ENCODE results near the gene SULT1A3. TPM values are rescaled to one million over a fixed set of nuclear protein-coding genes. Genes with fewer than 3 reads are reported as not detected.
"Not testable (repeated sequence)": the region's sequence is repeated elsewhere in the genome, so short reads cannot be mapped to it uniquely, and the experiment has no call there.

The SULT1A3 gene
- total RNA-seq, 1 experiment from 2014 or later = 23.5 TPM

- DNase-seq (ENCODE audit: low read depth, low spot score); RAD21 ChIA-PET (ENCODE audit: low non-redundant PET in 1 of 2, low total read pairs in 2 of 2, uncharacterized antibody in 2 of 2, unreplicated experiment in 2 of 2); H3K27me3 ChIP-seq (ENCODE audit: insufficient read depth, low read length); BruUV-seq (replicated peaks); H3K9me3 ChIP-seq (ENCODE audit: control insufficient read depth in 1 of 2, insufficient read depth in 1 of 2, low read depth in 1 of 2, low read length in 2 of 2); H3K27ac ChIP-seq (ENCODE audit: low read depth, low read length); H3K4me3 ChIP-seq (replicated peaks in 1 of 2; ENCODE audit: low read depth in 1 of 2, low read length in 2 of 2); H3K9me2 ChIP-seq (ENCODE audit: insufficient read depth); intact Hi-C loops (cut with micrococcal nuclease); H3K4me1 ChIP-seq (ENCODE audit: control insufficient read depth in 1 of 2, insufficient read depth in 2 of 2, low read length in 2 of 2); CTCF ChIA-PET; POLR2A ChIA-PET; ATAC-seq; H2AFZ ChIP-seq (ENCODE audit: low read depth, low read length, poor library complexity, severe bottlenecking); H4K20me1 ChIP-seq (ENCODE audit: insufficient read depth); H3K9ac ChIP-seq (ENCODE audit: low read length); H3K79me2 ChIP-seq (ENCODE audit: insufficient read depth, low read length); H3K36me3 ChIP-seq (ENCODE audit: control insufficient read depth in 1 of 2, insufficient read depth in 2 of 2, low read length in 2 of 2); H3K4me2 ChIP-seq (ENCODE audit: low read length): not testable (repeated sequence)
Measured at GRCh38 chr16:30197001-30197400, 2.1 kb upstream of the SULT1A3 start.

DNA sequence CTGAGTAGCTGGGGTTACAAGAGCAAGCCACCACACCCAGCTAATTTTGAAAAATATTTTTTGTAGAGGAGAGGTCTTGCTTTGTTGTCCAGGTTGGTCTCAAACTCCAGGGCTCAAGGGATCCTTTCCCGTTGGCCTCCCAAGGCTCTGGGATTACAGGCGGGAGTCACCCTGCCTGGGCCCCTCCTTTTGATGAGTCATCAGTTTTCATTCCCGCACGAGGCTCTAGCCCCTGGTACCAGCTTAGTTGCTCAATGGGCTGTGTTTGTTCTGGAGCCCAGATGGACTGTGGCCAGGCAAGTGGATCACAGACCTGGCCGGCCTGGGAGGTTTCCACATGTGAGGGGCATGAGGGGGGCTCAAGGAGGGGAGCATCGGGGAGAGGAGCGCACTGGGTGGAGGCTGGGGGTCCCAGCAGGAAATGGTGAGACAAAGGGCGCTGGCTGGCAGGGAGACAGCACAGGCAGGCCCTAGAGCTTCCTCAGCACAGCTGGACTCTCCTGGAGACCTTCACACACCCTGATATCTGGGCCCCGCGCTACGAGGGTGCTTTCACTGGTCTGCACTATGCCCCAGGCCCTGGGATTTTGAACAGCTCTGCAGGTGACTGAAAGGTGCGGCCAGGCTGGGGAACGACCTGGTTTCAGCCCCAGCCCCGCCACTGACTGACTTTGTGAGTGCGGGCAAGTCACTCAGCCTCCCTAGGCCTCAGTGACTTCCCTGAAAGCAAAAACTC lies 721 bp downstream of the SULT1A3 start:
- H3K9ac ChIP-seq (ENCODE audit: low read length); H2AFZ ChIP-seq (ENCODE audit: low read depth, low read length, poor library complexity, severe bottlenecking); intact Hi-C loops (cut with micrococcal nuclease); H3K27me3 ChIP-seq (ENCODE audit: insufficient read depth, low read length); H3K9me3 ChIP-seq (ENCODE audit: control insufficient read depth in 1 of 2, insufficient read depth in 1 of 2, low read depth in 1 of 2, low read length in 2 of 2); H4K20me1 ChIP-seq (ENCODE audit: insufficient read depth); RAD21 ChIA-PET (ENCODE audit: low non-redundant PET in 1 of 2, low total read pairs in 2 of 2, uncharacterized antibody in 2 of 2, unreplicated experiment in 2 of 2); H3K9me2 ChIP-seq (ENCODE audit: insufficient read depth); BruUV-seq (replicated peaks); H3K4me1 ChIP-seq (ENCODE audit: control insufficient read depth in 1 of 2, insufficient read depth in 2 of 2, low read length in 2 of 2); H3K36me3 ChIP-seq (ENCODE audit: control insufficient read depth in 1 of 2, insufficient read depth in 2 of 2, low read length in 2 of 2); POLR2A ChIA-PET; H3K79me2 ChIP-seq (ENCODE audit: insufficient read depth, low read length); DNase-seq (ENCODE audit: low read depth, low spot score); H3K27ac ChIP-seq (ENCODE audit: low read depth, low read length); CTCF ChIA-PET; H3K4me3 ChIP-seq (replicated peaks in 1 of 2; ENCODE audit: low read depth in 1 of 2, low read length in 2 of 2); H3K4me2 ChIP-seq (ENCODE audit: low read length): not testable (repeated sequence)
- ATAC-seq = peak; percentile 74

GRCh38 chr16:30205541-30206236 lies 6.6 kb downstream of the SULT1A3 start:
- H3K9ac ChIP-seq (ENCODE audit: low read length) = peak overlapping the region; percentile 33; the same call in 1 of the 2 replicates
- BruUV-seq (replicated peaks); H3K36me3 ChIP-seq (ENCODE audit: control insufficient read depth in 1 of 2, insufficient read depth in 2 of 2, low read length in 2 of 2); H3K27me3 ChIP-seq (ENCODE audit: insufficient read depth, low read length); H3K9me3 ChIP-seq (ENCODE audit: control insufficient read depth in 1 of 2, insufficient read depth in 1 of 2, low read depth in 1 of 2, low read length in 2 of 2); H3K27ac ChIP-seq (ENCODE audit: low read depth, low read length); RAD21 ChIA-PET (ENCODE audit: low non-redundant PET in 1 of 2, low total read pairs in 2 of 2, uncharacterized antibody in 2 of 2, unreplicated experiment in 2 of 2); H3K4me1 ChIP-seq (ENCODE audit: control insufficient read depth in 1 of 2, insufficient read depth in 2 of 2, low read length in 2 of 2); H3K79me2 ChIP-seq (ENCODE audit: insufficient read depth, low read length); H3K9me2 ChIP-seq (ENCODE audit: insufficient read depth); CTCF ChIA-PET; H4K20me1 ChIP-seq (ENCODE audit: insufficient read depth); POLR2A ChIA-PET; intact Hi-C loops (cut with micrococcal nuclease); DNase-seq (ENCODE audit: low read depth, low spot score); H2AFZ ChIP-seq (ENCODE audit: low read depth, low read length, poor library complexity, severe bottlenecking): not testable (repeated sequence)
- peak overlapping the region; percentile 62 for H3K4me2 ChIP-seq (ENCODE audit: low read length)
- H3K4me3 ChIP-seq (replicated peaks in 1 of 2; ENCODE audit: low read depth in 1 of 2, low read length in 2 of 2) = peak overlapping the region; percentile 39 to 54
- ATAC-seq = peak; percentile 65

DNA sequence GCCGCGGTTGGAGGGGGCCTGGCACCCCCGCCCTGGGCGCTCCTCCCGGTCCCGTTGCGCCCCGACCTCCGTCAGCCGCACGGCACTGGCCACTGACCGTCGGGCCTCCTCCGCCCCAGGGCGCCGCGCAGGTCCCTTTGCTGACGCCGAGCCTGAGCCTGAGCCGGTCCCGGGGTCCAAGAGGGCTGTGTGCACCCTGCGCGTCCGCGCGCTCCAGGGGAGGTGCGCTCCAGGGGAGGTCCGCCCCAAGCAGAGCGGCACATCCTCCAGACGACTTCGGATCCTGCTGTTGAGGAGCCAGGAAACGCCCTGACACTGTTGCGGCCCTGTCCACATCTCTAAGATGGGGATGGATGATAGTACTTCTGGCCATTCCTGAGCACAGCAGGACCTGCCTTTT lies 7.2 kb downstream of the SULT1A3 start:
- CTCF ChIA-PET; H2AFZ ChIP-seq (ENCODE audit: low read depth, low read length, poor library complexity, severe bottlenecking); H3K9me3 ChIP-seq (ENCODE audit: control insufficient read depth in 1 of 2, insufficient read depth in 1 of 2, low read depth in 1 of 2, low read length in 2 of 2); RAD21 ChIA-PET (ENCODE audit: low non-redundant PET in 1 of 2, low total read pairs in 2 of 2, uncharacterized antibody in 2 of 2, unreplicated experiment in 2 of 2); DNase-seq (ENCODE audit: low read depth, low spot score); H3K27ac ChIP-seq (ENCODE audit: low read depth, low read length); BruUV-seq (replicated peaks); H3K9me2 ChIP-seq (ENCODE audit: insufficient read depth); H4K20me1 ChIP-seq (ENCODE audit: insufficient read depth); intact Hi-C loops (cut with micrococcal nuclease); H3K27me3 ChIP-seq (ENCODE audit: insufficient read depth, low read length); H3K79me2 ChIP-seq (ENCODE audit: insufficient read depth, low read length); H3K4me1 ChIP-seq (ENCODE audit: control insufficient read depth in 1 of 2, insufficient read depth in 2 of 2, low read length in 2 of 2); POLR2A ChIA-PET; H3K36me3 ChIP-seq (ENCODE audit: control insufficient read depth in 1 of 2, insufficient read depth in 2 of 2, low read length in 2 of 2): not testable (repeated sequence)
- peak overlapping the region; percentile 33; the same call in 1 of the 2 replicates for H3K9ac ChIP-seq (ENCODE audit: low read length)
- peak; percentile 40 for ATAC-seq
- H3K4me3 ChIP-seq (replicated peaks in 1 of 2; ENCODE audit: low read depth in 1 of 2, low read length in 2 of 2) = peak overlapping the region; percentile 39 to 54; a peak in 3 of 4 replicates
- peak overlapping the region; percentile 62 for H3K4me2 ChIP-seq (ENCODE audit: low read length)
